RWPE2 (cell line): Measurements from ENCODE around the gene CRYGN.

ENCODE experiments used
- ATAC-seq: fragments of 200-7000 bp; cut with Tn5 transposase; 3 replicates; pipeline ENCODE4 v1.9.1; 2021; ENCODE audit warnings: low read depth
- DNase-seq: peaks from one replicate; pipeline ENCODE4 v3.0.0-alpha.2; 2020; ENCODE audit warnings: low spot score
- H3K27ac ChIP-seq: fragments of 450-650 bp; 2 replicates; pipeline ENCODE4 v1.5.1; 2017; ENCODE audit warnings: mild to moderate bottlenecking; ENCODE audit not compliant: poor library complexity, severe bottlenecking
- H3K27me3 ChIP-seq: fragments of 250-450 bp; sonication (Bioruptor Pico); 2 replicates; pipeline ENCODE4 v1.5.1; 2021; ENCODE audit warnings: mild to moderate bottlenecking, moderate library complexity; ENCODE audit not compliant: insufficient read depth, poor library complexity, severe bottlenecking
- H3K36me3 ChIP-seq: fragments of 250-450 bp; sonication (Bioruptor Pico); 2 replicates; pipeline ENCODE4 v1.5.1; 2020; ENCODE audit warnings: low read depth, mild to moderate bottlenecking, moderate library complexity
- H3K4me1 ChIP-seq: fragments of 250-450 bp; sonication (Bioruptor Pico); 2 replicates; pipeline ENCODE4 v1.5.1; 2021; ENCODE audit warnings: mild to moderate bottlenecking, moderate library complexity; ENCODE audit not compliant: insufficient read depth, poor library complexity, severe bottlenecking
- H3K4me3 ChIP-seq: fragments of 250-450 bp; sonication (Bioruptor Pico); 2 replicates; pipeline ENCODE4 v1.5.1; 2021; ENCODE audit warnings: mild to moderate bottlenecking, moderate library complexity; ENCODE audit not compliant: severe bottlenecking
- H3K9me3 ChIP-seq: fragments of 250-450 bp; sonication (Bioruptor Pico); 2 replicates; pipeline ENCODE4 v1.5.1; 2021; ENCODE audit warnings: mild to moderate bottlenecking, moderate library complexity; ENCODE audit not compliant: severe bottlenecking
- TF ChIP-seq, protein P1 (sequence below): fragments of 450-650 bp; IDR thresholded peaks from one replicate; pipeline ENCODE4 v1.5.1; 2017; ENCODE audit warnings: mild to moderate bottlenecking, moderate library complexity; ENCODE audit not compliant: poor library complexity, severe bottlenecking

Gene CRYGN

GRCh38 chr7:151484971-151485707, 45.2 kb upstream of the CRYGN start:
- ATAC-seq = peak; percentile 91
- H3K27ac ChIP-seq = peak overlapping the region; percentile 24
- peaks cover 97% of the 10 kb centered on the region for H3K36me3 ChIP-seq

DNA sequence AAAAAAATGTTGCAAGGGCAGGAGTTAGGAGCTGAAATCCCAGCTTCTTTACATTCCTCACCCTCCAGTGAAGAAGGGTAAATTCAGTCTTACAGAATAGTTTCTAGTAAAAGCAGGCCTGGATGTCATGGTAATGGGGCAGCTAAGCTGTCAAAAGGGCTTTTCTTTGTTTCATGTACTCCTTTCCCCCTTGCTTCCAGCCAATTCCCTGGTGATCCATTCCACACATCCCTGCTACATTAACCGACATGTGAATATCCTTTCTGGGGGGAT, 43.7 kb upstream of the CRYGN start:
- TF ChIP-seq, protein P1, sequence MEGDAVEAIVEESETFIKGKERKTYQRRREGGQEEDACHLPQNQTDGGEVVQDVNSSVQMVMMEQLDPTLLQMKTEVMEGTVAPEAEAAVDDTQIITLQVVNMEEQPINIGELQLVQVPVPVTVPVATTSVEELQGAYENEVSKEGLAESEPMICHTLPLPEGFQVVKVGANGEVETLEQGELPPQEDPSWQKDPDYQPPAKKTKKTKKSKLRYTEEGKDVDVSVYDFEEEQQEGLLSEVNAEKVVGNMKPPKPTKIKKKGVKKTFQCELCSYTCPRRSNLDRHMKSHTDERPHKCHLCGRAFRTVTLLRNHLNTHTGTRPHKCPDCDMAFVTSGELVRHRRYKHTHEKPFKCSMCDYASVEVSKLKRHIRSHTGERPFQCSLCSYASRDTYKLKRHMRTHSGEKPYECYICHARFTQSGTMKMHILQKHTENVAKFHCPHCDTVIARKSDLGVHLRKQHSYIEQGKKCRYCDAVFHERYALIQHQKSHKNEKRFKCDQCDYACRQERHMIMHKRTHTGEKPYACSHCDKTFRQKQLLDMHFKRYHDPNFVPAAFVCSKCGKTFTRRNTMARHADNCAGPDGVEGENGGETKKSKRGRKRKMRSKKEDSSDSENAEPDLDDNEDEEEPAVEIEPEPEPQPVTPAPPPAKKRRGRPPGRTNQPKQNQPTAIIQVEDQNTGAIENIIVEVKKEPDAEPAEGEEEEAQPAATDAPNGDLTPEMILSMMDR = no peak
- peaks cover 83% of the 10 kb centered on the region for H3K36me3 ChIP-seq
- H3K27ac ChIP-seq = no peak overlapping the region
- H3K9me3 ChIP-seq = no peaks in the 10 kb centered on the region
- H3K4me1 ChIP-seq = peaks cover 15% of the 10 kb centered on the region
- no peaks in the 10 kb centered on the region for H3K27me3 ChIP-seq
- DNase-seq (no peak), ATAC-seq (no peak)
- H3K4me3 ChIP-seq = no peak overlapping the region

More at GRCh38 chr7:151484971-151485707, 45.2 kb upstream of the CRYGN start:
- no peak for DNase-seq
- H3K4me3 ChIP-seq = no peak overlapping the region
- TF ChIP-seq, protein P1 = no peak
- H3K27me3 ChIP-seq = no peaks in the 10 kb centered on the region
- peaks cover 15% of the 10 kb centered on the region for H3K4me1 ChIP-seq
- H3K9me3 ChIP-seq = no peaks in the 10 kb centered on the region

- TF ChIP-seq, protein P1 = no peak
- Histone ChIP-seq H3K27ac (no peak overlapping the region), H3K9me3 (no peaks in the 10 kb centered on the region), H3K36me3 (peaks cover 77% of the 10 kb centered on the region), H3K4me3 (no peak overlapping the region), H3K27me3 (no peaks in the 10 kb centered on the region), H3K4me1 (peaks cover 15% of the 10 kb centered on the region)
- peak; percentile 53; the same call in 2 of the 3 replicates for ATAC-seq
- no peak for DNase-seq
These were observed 43.2 kb upstream of the CRYGN start for GRCh38 chr7:151482883-151483710.

DNA sequence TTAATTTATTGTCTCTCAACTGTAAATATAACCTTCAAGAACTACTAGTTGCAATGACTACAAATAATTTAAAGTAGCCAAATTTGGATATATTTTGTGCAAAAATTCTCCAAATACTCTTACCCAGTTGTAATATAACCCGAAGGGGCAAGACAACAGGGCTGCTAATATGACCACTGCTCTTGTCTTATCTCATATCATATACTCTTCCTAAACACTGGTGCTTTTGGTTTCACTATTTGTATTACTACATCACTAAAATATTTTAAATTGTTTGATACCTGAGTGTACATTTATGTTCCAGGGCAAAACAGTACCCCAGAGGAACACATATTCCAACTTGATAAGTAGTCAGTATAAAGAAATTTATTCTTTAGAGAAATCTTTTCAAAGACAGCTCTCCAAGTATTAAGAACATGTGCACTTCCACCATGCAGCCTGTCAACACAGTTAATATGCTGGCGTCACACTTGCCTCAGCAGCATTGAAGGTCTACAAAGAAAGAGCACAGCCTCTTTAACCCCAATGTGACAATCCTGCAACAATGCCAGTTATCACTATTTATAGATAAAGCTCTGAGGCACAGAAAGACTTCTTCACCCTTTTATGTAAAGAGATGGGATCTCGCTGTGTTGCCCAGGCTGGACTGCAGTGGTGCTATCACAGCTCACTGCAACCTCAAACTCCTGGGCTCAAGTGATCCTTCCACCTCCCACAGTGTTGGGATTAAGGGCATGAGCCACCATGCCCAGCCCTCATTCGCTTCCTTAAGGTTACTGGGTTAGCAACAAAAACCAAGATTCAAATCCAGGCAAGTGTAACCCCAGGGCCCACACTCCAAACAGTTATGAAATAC, 41.9 kb upstream of the CRYGN start:
- Histone ChIP-seq H3K27ac (no peak overlapping the region), H3K36me3 (peaks cover 76% of the 10 kb centered on the region)

More for the DNA sequence above, 41.9 kb upstream of the CRYGN start:
- ATAC-seq (no peak), DNase-seq (no peak)
- TF ChIP-seq, protein P1 = no peak
- no peak overlapping the region for H3K4me3 ChIP-seq
- no peaks in the 10 kb centered on the region for H3K27me3 ChIP-seq
- peaks cover 15% of the 10 kb centered on the region for H3K4me1 ChIP-seq
- no peaks in the 10 kb centered on the region for H3K9me3 ChIP-seq
